K562 (cell line): Measurements from ENCODE around the gene PITX2. TPM values are rescaled to one million over a fixed set of nuclear protein-coding genes. Genes with fewer than 3 reads are reported as not detected.

ENCODE experiments used
- ATAC-seq: fragments of 200-7000 bp; cut with Tn5 transposase; 3 replicates; pipeline ENCODE4 v1.9.1; 2020; ENCODE audit warnings: moderate library complexity
- BruUV-seq: library from RNA; stranded (reverse); fragments of 400-500 nt; replicated peaks from 2 replicates; lab custom pipeline; 2021; lab: Mats Ljungman, UMichigan
- CTCF ChIA-PET: fragments of 300-600 bp; formaldehyde crosslinking; extraction: SDS; loops from one replicate; lab custom pipeline; 2021; ENCODE audit warnings: low intra/inter-chr PET ratio; lab: Yijun Ruan, JAX
- POLR2A ChIA-PET: fragments of 300-600, 350-650 bp; sonication (Branson Sonifier 250); formaldehyde crosslinking; extraction: SDS; loops from one replicate; lab custom pipeline; 2021; ENCODE audit warnings: antibody characterized with exemption, inconsistent platforms; lab: Yijun Ruan, JAX
- DNase-seq, 4 experiments: peaks; one replicate each; pipeline versions ENCODE4 v3.0.0 to v3.0.0-alpha.2; 2011 to 2018; ENCODE audit warnings: low spot score in 3 of 4, mixed read lengths in 3 of 4; ENCODE audit errors: extremely low read depth in 1 of 4
- FAIRE-seq: peaks from 2 replicates; lab custom pipeline; 2011; peaks lifted over from hg19 to GRCh38; lab: Jason Lieb, UNC
- H2AFZ ChIP-seq: 2 replicates; pipeline ENCODE4 v1.6.0; 2011; ENCODE audit warnings: low read depth, low read length, control low read depth, inconsistent platforms
- H3K27ac ChIP-seq: fragments of 200-600 bp; 3 replicates; pipeline ENCODE4 v1.8.0; 2011; ENCODE audit warnings: low read depth, mild to moderate bottlenecking, control low read depth, inconsistent platforms, low read length, moderate library complexity, mixed read lengths; ENCODE audit errors: extremely low read depth
- H3K27me3 ChIP-seq, 2 experiments: fragments of 300-600 bp in 1 of 2; 2 replicates in 1 of 2; 3 replicates in 1 of 2; pipeline versions ENCODE4 v1.6.0 to v1.8.0; 2011; ENCODE audit warnings: inconsistent platforms in 2 of 2, low read length in 2 of 2, mild to moderate bottlenecking in 1 of 2, mixed read lengths in 1 of 2, moderate library complexity in 1 of 2; ENCODE audit not compliant: control insufficient read depth in 2 of 2, insufficient read depth in 2 of 2
- H3K36me3 ChIP-seq: fragments of 300-600 bp; 3 replicates; pipeline ENCODE4 v1.8.0; 2011; ENCODE audit warnings: mild to moderate bottlenecking, low read length, inconsistent platforms; ENCODE audit not compliant: control insufficient read depth, insufficient read depth
- H3K4me1 ChIP-seq, 2 experiments: fragments of 200-600 bp in 1 of 2; replicated peaks in 1 of 2; 2 replicates in 1 of 2; 3 replicates in 1 of 2; pipeline versions ENCODE4 v1.5.1 to v1.8.0; 2011; ENCODE audit warnings: inconsistent platforms in 2 of 2, low read length in 2 of 2, mild to moderate bottlenecking in 1 of 2, mixed read lengths in 1 of 2, moderate library complexity in 1 of 2; ENCODE audit not compliant: control insufficient read depth in 2 of 2, insufficient read depth in 2 of 2
- H3K4me2 ChIP-seq: 2 replicates; pipeline ENCODE4 v1.6.1; 2011; ENCODE audit warnings: low read length, control low read depth, inconsistent platforms, mixed read lengths; ENCODE audit not compliant: insufficient read depth
- H3K4me3 ChIP-seq: fragments of 200-600 bp; sonication (generic), shearing (Covaris generic); 2 replicates; pipeline ENCODE4 v1.5.1; 2016; ENCODE audit warnings: control low read depth, inconsistent platforms
- H3K79me2 ChIP-seq: fragments of 200-600 bp; 3 replicates; pipeline ENCODE4 v1.8.0; 2011; ENCODE audit warnings: low read length, inconsistent platforms; ENCODE audit not compliant: control insufficient read depth, insufficient read depth
- H3K9ac ChIP-seq, 2 experiments: 2 replicates each; pipeline versions ENCODE4 v1.6.0 to v1.6.1; 2011; ENCODE audit warnings: low read depth in 2 of 2, low read length in 2 of 2, control low read depth in 1 of 2, inconsistent platforms in 1 of 2, mild to moderate bottlenecking in 1 of 2, mixed read lengths in 1 of 2; ENCODE audit not compliant: insufficient read depth in 1 of 2
- H3K9me1 ChIP-seq: one replicate; pipeline ENCODE4 v1.6.0; 2011; ENCODE audit warnings: inconsistent platforms, mild to moderate bottlenecking, low read length, moderate library complexity; ENCODE audit not compliant: control insufficient read depth, insufficient read depth
- H3K9me3 ChIP-seq: replicated peaks from 2 replicates; pipeline ENCODE4 v1.5.1; 2011; ENCODE audit warnings: low read depth, low read length, inconsistent platforms; ENCODE audit not compliant: control insufficient read depth, insufficient read depth
- H4K20me1 ChIP-seq: replicated peaks from 2 replicates; pipeline ENCODE4 v1.6.1; 2011; ENCODE audit warnings: low read length, inconsistent platforms, mixed read lengths; ENCODE audit not compliant: control insufficient read depth, insufficient read depth
- BCOR ChIP-seq: fragments of 450-650 bp; IDR thresholded peaks from 2 replicates; pipeline ENCODE4 v1.6.1; 2016
- CTCFL ChIP-seq: IDR thresholded peaks from 2 replicates; pipeline ENCODE4 v1.6.1; 2011; ENCODE audit warnings: borderline replicate concordance, low read depth, mild to moderate bottlenecking, moderate library complexity, low read length; ENCODE audit not compliant: insufficient read depth, poor library complexity, severe bottlenecking
- EGR1 ChIP-seq: fragments of 450-650 bp; conservative IDR thresholded peaks from 2 replicates; pipeline ENCODE4 v1.6.1; 2017; ENCODE audit warnings: mild to moderate bottlenecking
- KHSRP ChIP-seq: fragments of 450-650 bp; IDR thresholded peaks from 2 replicates; pipeline ENCODE4 v1.6.1; 2017
- MBD1 ChIP-seq: fragments of 250-450 bp; sonication (Bioruptor Pico); IDR thresholded peaks from 2 replicates; pipeline ENCODE4 v1.8.0; 2022; ENCODE audit warnings: inconsistent platforms
- MYC ChIP-seq, 2 experiments: fragments of 250-450 bp in 1 of 2; sonication (Bioruptor Pico) in 1 of 2; IDR thresholded peaks; 2 replicates each; pipeline versions ENCODE4 v1.5.1 to v1.6.1; 2012 to 2021; ENCODE audit warnings: low read depth in 2 of 2, borderline replicate concordance in 1 of 2, improper control_type of control experiment in 1 of 2, low read length in 1 of 2, mild to moderate bottlenecking in 1 of 2, moderate library complexity in 1 of 2
- PCBP1 ChIP-seq: fragments of 200-400 bp; formaldehyde crosslinking; IDR thresholded peaks from 2 replicates; pipeline ENCODE4 v1.6.1; 2018; ENCODE audit warnings: mild to moderate bottlenecking, low read depth, low read length; ENCODE audit not compliant: poor library complexity, severe bottlenecking
- RBM22 ChIP-seq: fragments of 200-400 bp; formaldehyde crosslinking; IDR thresholded peaks from 2 replicates; pipeline ENCODE4 v1.6.1; 2018; ENCODE audit warnings: low read length, low read depth; ENCODE audit not compliant: poor library complexity, severe bottlenecking
- SFPQ ChIP-seq: fragments of 200-400 bp; formaldehyde crosslinking; IDR thresholded peaks from 2 replicates; pipeline ENCODE4 v1.6.1; 2017; ENCODE audit warnings: mild to moderate bottlenecking, low read depth, low read length, moderate library complexity
- TAL1 ChIP-seq: fragments of 450-650 bp; IDR thresholded peaks from 2 replicates; pipeline ENCODE4 v1.6.1; 2016; ENCODE audit warnings: mild to moderate bottlenecking
- ZNF561 ChIP-seq: fragments of 450-650 bp; formaldehyde crosslinking; conservative IDR thresholded peaks from 2 replicates; pipeline ENCODE4 v1.4.0; 2020; ENCODE audit warnings: mild to moderate bottlenecking, moderate library complexity
- ZNF785 ChIP-seq: fragments of 250-450 bp; sonication (Bioruptor Pico); IDR thresholded peaks from 2 replicates; pipeline ENCODE4 v1.4.0; 2020; ENCODE audit warnings: mild to moderate bottlenecking
- ZNF79 ChIP-seq: fragments of 250-450 bp; sonication (Bioruptor Pico); IDR thresholded peaks from 2 replicates; pipeline ENCODE4 v1.4.0; 2020; ENCODE audit warnings: low read depth, mild to moderate bottlenecking, moderate library complexity
- WGBS: fragments of 100-300 bp; shearing (Covaris generic); methylation state at CpG from one replicate; pipeline ENCODE4 v1.1.6; 2016; ENCODE audit warnings: low coverage, mixed read lengths; ENCODE audit not compliant: insufficient coverage; ENCODE audit errors: missing lambda C conversion rate; 5-methylcytosine and 5-hydroxymethylcytosine counted together
- in situ Hi-C: fragments of 300-500 bp; cut with MboI; formaldehyde crosslinking; loops from 4 replicates; pipeline ENCODE4 v1.15.0; 2018; ENCODE audit warnings: inconsistent platforms, mixed read lengths
- intact Hi-C: fragments of 100-400 bp; cut with micrococcal nuclease; formaldehyde crosslinking; loops from 2 replicates; pipeline ENCODE4 v1.14.2; 2022
- polyA plus RNA-seq, 8 experiments: library from polyadenylated mRNA; depleted of rRNA in 4 of 8; stranded (reverse) in 5 of 8; unstranded in 3 of 8; fragments of >200 nt; fragmentation: Nextera tagmentation in 2 of 8; fragmentation: Illumina TruSeq in 1 of 8; extraction: Ambion mirVana in 2 of 8; extraction: Trizol in 1 of 8; gene quantifications; 2 replicates each; pipeline versions ENCODE4 v1.2.1 to v1.2.3, GENCODE V29; 2011 to 2014; ENCODE audit warnings: inconsistent platforms in 1 of 8, missing spikeins in 1 of 8
- total RNA-seq, 7 experiments: library from RNA; depleted of rRNA in 6 of 7; stranded (reverse); fragments of >200 nt in 6 of 7; fragmentation: Illumina TruSeq in 2 of 7; extraction: Trizol in 2 of 7; gene quantifications; 2 replicates each; pipeline versions ENCODE4 v1.2.1 to v1.2.3, GENCODE V29; 2011 to 2021; ENCODE audit warnings: low replicate concordance in 1 of 7

Gene PITX2
- total and polyA plus RNA-seq, 9 of the 15 experiments (the other 6 are each of a cell fraction or from before 2014, with no cell fraction given), result 0.08 TPM; not detected in 8

GRCh38 chr4:110612631-110613269 lies 10.1 kb downstream of the PITX2 start (continued):
- TF ChIP-seq CTCFL, result no peak

GRCh38 chr4:110611968-110612447 lies 10.9 kb downstream of the PITX2 start:
- Histone ChIP-seq H3K27ac (no peak overlapping the region), H3K4me1 (peaks cover 0 to 9% of the 10 kb centered on the region in 2 experiments; a peak in 2 of 5 replicates), H3K4me2 (no peak overlapping the region), H3K79me2 (no peaks in the 10 kb centered on the region), H3K9me1 (no peaks in the 10 kb centered on the region), H2AFZ (no peak overlapping the region), H3K9me3 (no peaks in the 10 kb centered on the region), H3K27me3 (peaks cover 49 to 55% of the 10 kb centered on the region in 2 experiments; a peak in 4 of 5 replicates), H3K9ac (no peak overlapping the region), H4K20me1 (no peaks in the 10 kb centered on the region), H3K4me3 (no peak overlapping the region), H3K36me3 (no peaks in the 10 kb centered on the region)
- no peak for FAIRE-seq
- in situ Hi-C loops, result no loop called here
- 1% methylated on average over 30 of the region's 30 CpGs for WGBS
- BruUV-seq, result no TSS peak
- POLR2A ChIA-PET, result no interaction called here
- CTCF ChIA-PET, result no interaction called here
- ATAC-seq, result no peak
- no peak for DNase-seq
- intact Hi-C loops, result no loop called here
- TF ChIP-seq SFPQ (no peak), RBM22 (no peak), ZNF79 (no peak), KHSRP (no peak), ZNF561 (no peak), EGR1 (no peak), TAL1 (no peak), ZNF785 (CRISPR knock-in tag) (no peak), PCBP1 (no peak), BCOR (no peak), MBD1 (CRISPR knock-in tag) (no peak), MYC (IDR thresholded peaks at IDR 0.05; ENCODE audit: low read depth, low read length) (no peak), MYC (CRISPR knock-in tag; IDR thresholded peaks at IDR 0.05; ENCODE audit: borderline replicate concordance, low read depth) (no peak)
